Neural crest cell (in vitro differentiated cells): ENCODE results near the gene AURKB. TPM values are rescaled to one million over a fixed set of nuclear protein-coding genes. Genes with fewer than 3 reads are reported as not detected.

Experiments used
- DNase-seq: peaks from one replicate; pipeline ENCODE4 v3.0.0; 2021; ENCODE audit warnings: low read depth, mixed read lengths, low spot score
- H3K27ac Mint-ChIP-seq: one replicate; pipeline ENCODE4 v1.8.0; 2021; ENCODE audit warnings: mild to moderate bottlenecking, mixed read lengths; ENCODE audit not compliant: unreplicated experiment
- H3K27me3 Mint-ChIP-seq: 2 replicates; pipeline ENCODE4 v1.8.0; 2021; ENCODE audit warnings: low read depth, mild to moderate bottlenecking, mixed read lengths
- H3K36me3 Mint-ChIP-seq: 2 replicates; pipeline ENCODE4 v1.8.0; 2021; ENCODE audit warnings: low read depth, mild to moderate bottlenecking, mixed read lengths
- H3K4me1 Mint-ChIP-seq: 2 replicates; pipeline ENCODE4 v1.8.0; 2021; ENCODE audit warnings: mixed read lengths
- H3K4me3 Mint-ChIP-seq: one replicate; pipeline ENCODE4 v1.8.0; 2021; ENCODE audit warnings: mild to moderate bottlenecking, mixed read lengths
- H3K9me3 Mint-ChIP-seq: 2 replicates; pipeline ENCODE4 v1.8.0; 2021; ENCODE audit warnings: mixed read lengths
- total RNA-seq: library from RNA; stranded (reverse); gene quantifications from 2 replicates; pipeline ENCODE4 v1.2.1, GENCODE V29; 2021
- TF ChIP-seq, protein P1 (sequence below): fragments of 200-600 bp; sonication (generic); conservative IDR thresholded peaks from 2 replicates; pipeline ENCODE4 v1.5.0; 2021; ENCODE audit warnings: antibody characterized with exemption, mild to moderate bottlenecking

Gene AURKB
- total RNA-seq, 1 donor from 2014 or later = 176 TPM

DNA sequence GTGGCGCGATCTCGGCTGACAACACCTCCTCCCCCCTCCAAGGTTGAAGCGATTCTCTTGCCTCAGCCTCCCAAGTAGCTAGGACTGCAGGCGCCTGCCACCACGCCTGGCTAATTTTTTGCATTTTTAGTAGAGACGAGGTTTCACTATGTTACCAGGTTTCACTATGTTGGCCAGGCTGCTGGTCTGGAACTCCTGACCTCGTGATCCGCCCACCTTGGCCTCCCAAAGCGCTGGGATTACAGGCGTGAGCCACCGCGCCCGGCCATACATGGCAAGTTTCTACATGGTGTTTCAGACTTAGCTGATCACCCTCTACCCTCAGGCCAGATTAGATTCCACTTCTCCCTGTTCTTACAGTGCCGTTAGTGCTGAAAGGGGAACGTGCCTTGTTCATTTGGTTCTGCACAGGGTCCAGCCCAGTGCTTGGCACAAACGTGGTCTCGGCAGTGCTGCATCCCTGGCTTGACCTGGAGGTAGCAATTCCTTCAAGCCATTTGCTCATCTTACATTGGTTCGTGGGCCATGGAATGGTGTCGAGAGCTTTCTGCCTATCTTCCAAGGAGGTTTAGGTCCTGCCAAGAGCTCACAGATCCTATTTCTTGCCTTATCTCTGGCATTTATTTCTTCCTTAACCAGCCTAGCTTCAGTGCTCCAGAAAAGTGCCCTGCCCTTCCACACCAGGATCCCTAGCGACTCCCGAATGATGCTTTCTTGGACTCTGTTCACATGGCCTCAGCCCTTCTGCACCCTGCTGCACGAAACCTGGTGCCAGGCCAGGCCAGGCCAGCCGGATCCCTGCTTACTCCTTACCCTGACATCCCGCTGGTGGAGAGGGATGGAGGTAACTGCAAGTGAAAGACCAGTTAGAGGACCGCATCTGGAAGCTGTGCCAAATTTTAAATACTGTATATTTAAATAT, 14.8 kb upstream of the AURKB start:
- Mint-ChIP-seq H3K36me3 (peaks cover 31% of the 10 kb centered on the region), H3K4me1 (peaks cover 53% of the 10 kb centered on the region), H3K9me3 (peaks cover 9% of the 10 kb centered on the region), H3K27me3 (peaks cover 45% of the 10 kb centered on the region), H3K4me3 (peak overlapping the region; percentile 97), H3K27ac (no peak overlapping the region)
- TF ChIP-seq, protein P1, sequence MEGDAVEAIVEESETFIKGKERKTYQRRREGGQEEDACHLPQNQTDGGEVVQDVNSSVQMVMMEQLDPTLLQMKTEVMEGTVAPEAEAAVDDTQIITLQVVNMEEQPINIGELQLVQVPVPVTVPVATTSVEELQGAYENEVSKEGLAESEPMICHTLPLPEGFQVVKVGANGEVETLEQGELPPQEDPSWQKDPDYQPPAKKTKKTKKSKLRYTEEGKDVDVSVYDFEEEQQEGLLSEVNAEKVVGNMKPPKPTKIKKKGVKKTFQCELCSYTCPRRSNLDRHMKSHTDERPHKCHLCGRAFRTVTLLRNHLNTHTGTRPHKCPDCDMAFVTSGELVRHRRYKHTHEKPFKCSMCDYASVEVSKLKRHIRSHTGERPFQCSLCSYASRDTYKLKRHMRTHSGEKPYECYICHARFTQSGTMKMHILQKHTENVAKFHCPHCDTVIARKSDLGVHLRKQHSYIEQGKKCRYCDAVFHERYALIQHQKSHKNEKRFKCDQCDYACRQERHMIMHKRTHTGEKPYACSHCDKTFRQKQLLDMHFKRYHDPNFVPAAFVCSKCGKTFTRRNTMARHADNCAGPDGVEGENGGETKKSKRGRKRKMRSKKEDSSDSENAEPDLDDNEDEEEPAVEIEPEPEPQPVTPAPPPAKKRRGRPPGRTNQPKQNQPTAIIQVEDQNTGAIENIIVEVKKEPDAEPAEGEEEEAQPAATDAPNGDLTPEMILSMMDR = no peak
- no peak for DNase-seq

DNA sequence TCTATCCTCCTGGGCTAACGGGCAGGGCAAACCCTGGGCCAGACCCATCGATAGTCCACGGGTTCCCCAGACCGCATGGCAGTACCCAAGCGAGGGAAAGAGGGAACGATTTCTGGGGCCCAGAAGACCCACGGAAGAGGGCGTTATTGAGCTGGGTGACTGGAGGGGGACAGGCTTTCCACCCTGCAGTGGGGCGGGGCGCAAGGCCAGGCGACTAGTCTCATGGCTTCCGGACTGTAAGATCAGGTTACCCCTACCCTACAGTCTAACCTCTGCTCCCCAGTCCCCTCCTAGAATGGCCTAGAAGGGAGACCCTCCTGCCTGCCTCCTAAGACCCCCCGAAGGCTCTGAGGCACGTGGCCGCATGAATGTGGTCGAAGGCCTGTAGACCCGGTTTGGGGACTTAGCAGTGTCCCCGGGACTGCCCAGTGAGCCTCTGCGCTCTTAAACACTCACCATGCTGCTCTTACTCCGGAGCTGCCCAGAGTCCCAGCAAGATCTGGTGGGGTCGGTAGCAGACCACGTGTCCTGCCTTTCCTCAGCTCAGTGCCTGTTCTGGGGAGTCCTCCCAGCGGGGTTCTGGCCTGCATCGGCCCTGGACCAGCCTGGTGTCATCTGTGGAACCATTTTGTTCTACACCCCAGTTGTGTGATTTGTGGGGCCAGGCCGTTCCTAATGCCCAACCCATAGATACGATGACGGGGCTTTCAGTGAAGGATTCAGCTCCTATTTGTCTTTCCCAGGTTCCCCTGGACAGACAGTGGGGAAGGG, 13.2 kb upstream of the AURKB start:
- Mint-ChIP-seq H3K9me3 (peaks cover 9% of the 10 kb centered on the region), H3K27ac (peak overlapping the region; percentile 99), H3K4me1 (peaks cover 60% of the 10 kb centered on the region), H3K36me3 (peaks cover 24% of the 10 kb centered on the region), H3K27me3 (peaks cover 51% of the 10 kb centered on the region), H3K4me3 (peak overlapping the region; percentile 97)
- TF ChIP-seq, protein P1 = no peak
- peak; percentile 47 for DNase-seq

DNA sequence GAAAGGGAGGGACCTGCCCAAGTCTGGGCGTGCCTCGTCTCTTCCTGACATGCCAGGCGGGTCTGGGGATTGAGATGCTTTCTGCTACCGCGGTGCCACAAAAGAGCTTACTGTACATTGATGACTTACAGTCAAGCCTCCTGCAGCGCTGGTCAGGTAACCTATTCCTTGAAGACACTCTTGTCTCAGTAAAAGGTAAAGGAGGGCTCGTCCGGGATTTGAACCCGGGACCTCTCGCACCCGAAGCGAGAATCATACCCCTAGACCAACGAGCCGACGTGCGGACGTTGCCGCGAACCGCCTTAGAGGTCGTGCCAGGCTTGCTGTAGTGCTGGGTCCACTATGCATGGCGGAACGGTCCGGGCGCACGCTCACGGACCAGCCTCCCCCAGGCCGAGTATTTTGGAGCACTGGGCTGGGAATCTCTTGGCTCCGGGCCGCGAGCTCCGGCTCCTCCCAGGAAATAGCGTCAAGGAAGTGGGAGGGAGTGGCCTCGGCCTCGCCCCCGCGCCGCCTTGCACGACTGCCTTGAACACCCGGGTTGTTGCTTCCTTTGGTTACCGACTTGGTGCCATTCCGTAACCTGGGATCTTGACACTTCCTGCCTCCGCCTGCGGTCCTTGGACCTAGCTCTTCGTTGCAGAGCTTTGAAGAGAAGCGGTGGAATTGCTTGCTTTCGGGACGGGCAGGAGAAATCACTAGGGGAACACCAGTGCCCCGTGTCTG, 12.4 kb upstream of the AURKB start:
- Mint-ChIP-seq H3K27ac (peak overlapping the region; percentile 99), H3K36me3 (peaks cover 24% of the 10 kb centered on the region), H3K27me3 (peaks cover 54% of the 10 kb centered on the region), H3K4me3 (peak overlapping the region; percentile 97), H3K4me1 (peaks cover 64% of the 10 kb centered on the region), H3K9me3 (peaks cover 9% of the 10 kb centered on the region)
- peak; percentile 89 for DNase-seq
- TF ChIP-seq, protein P1 = no peak

DNA sequence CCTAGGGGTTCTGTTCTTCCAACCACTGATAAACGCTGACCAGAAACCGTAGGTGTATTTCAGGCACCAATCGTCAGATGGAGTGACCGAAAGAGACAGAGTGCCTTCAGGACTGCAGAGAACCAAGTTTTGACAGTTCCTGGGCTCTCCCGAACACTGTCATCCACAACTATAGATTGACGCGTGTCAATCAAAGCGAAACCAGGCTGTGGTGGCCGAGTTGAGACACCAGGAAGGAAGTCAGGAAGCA, 11.9 kb upstream of the AURKB start:
- H3K9me3 Mint-ChIP-seq = peaks cover 9% of the 10 kb centered on the region
- peaks cover 51% of the 10 kb centered on the region for H3K27me3 Mint-ChIP-seq
- TF ChIP-seq, protein P1 = no peak
- H3K27ac Mint-ChIP-seq = peak overlapping the region; percentile 99
- peak overlapping the region; percentile 97 for H3K4me3 Mint-ChIP-seq
- H3K4me1 Mint-ChIP-seq = peaks cover 61% of the 10 kb centered on the region
- peaks cover 21% of the 10 kb centered on the region for H3K36me3 Mint-ChIP-seq
- DNase-seq = no peak

DNA sequence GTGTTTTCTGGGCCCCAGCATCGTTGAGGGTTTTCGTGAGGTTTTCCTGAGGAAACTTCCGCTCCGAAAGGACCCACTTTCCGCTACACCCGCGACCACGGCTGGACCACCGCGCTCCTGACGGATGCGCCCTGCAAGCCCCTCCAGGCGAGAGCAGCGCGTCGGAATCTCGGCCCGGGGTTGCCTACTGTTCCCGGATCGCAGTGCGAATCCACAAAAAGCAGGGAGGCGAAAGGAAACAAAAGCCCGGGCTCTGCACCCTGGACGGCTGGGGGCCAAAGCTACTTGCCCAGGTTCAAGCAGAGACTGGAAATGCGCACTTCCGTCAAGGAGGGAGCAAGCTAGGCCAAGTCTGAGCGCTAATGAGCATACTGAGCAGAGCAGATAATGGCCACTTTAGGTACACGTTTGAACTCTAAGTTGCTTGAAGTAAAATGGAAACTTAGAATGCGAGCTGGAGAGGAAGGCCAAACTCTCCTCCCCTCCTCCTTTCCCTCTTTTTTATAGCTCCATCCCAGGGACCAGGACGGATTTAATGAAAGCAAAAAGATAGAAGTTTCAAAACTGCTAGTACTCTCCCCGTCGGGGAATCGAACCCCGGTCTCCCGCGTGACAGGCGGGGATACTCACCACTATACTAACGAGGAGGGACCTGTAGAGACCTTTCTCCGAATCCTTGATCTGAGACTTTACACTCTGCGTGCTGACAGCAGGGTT, 11.4 kb upstream of the AURKB start:
- DNase-seq = peak; percentile 95
- Mint-ChIP-seq H3K27ac (peak overlapping the region; percentile 99), H3K36me3 (peaks cover 17% of the 10 kb centered on the region), H3K9me3 (peaks cover 9% of the 10 kb centered on the region), H3K4me3 (peak overlapping the region; percentile 97), H3K4me1 (peaks cover 56% of the 10 kb centered on the region), H3K27me3 (peaks cover 46% of the 10 kb centered on the region)
- TF ChIP-seq, protein P1 = no peak
